Right lobe of liver (tissue), 6 donors: ENCODE data around the gene TCF15. TPM values are rescaled to one million over a fixed set of nuclear protein-coding genes. Genes with fewer than 3 reads are reported as not detected.

Experiments used
- ATAC-seq, 4 donors: fragments of 200-7000 bp; cut with Tn5 transposase; one replicate each; pipeline ENCODE4 v1.9.1; 2020; ENCODE audit warnings: mild to moderate bottlenecking in 4 of 4, moderate library complexity in 4 of 4
- DNase-seq, 3 donors: peaks; one replicate each; pipeline ENCODE4 v3.0.0-alpha.2; 2020
- H3K27ac ChIP-seq, 3 donors: fragments of 200-600 bp; one replicate each; pipeline ENCODE4 v1.8.0; 2022
- H3K27me3 ChIP-seq, 2 donors: fragments of 200-600 bp; one replicate each; pipeline ENCODE4 v1.8.0; 2022
- H3K36me3 ChIP-seq, 4 donors: fragments of 200-600 bp; sonication (generic) in 1 of 4; one replicate each; pipeline versions ENCODE4 v1.5.1 to v1.8.0; 2017 to 2022; ENCODE audit warnings: control low read depth in 1 of 4
- H3K4me1 ChIP-seq, 4 donors: fragments of 200-600 bp; sonication (generic) in 1 of 4; one replicate each; pipeline versions ENCODE4 v1.5.1 to v1.8.0; 2017 to 2022; ENCODE audit warnings: control low read depth in 1 of 4
- H3K4me3 ChIP-seq, 3 donors: fragments of 200-600 bp; one replicate each; pipeline ENCODE4 v1.8.0; 2022
- H3K9me3 ChIP-seq, 4 donors: fragments of 200-600 bp; sonication (generic) in 1 of 4; one replicate each; pipeline versions ENCODE4 v1.5.1 to v1.8.0; 2017 to 2022; ENCODE audit warnings: control low read depth in 1 of 4
- CTCF ChIP-seq, 4 donors: fragments of 200-600 bp in 3 of 4; fragments of 450-650 bp in 1 of 4; IDR thresholded peaks; one replicate each; pipeline versions ENCODE4 v1.5.1 to v1.8.0; 2016 to 2022; ENCODE audit warnings: antibody characterized with exemption in 4 of 4, mild to moderate bottlenecking in 2 of 4
- POLR2A ChIP-seq: fragments of 450-650 bp; IDR thresholded peaks from one replicate; pipeline ENCODE4 v1.6.1; 2017; ENCODE audit warnings: antibody characterized with exemption, mild to moderate bottlenecking
- WGBS: methylation state at CpG from one replicate; pipeline ENCODE4 v1.1.6; 2018; ENCODE audit warnings: low coverage, low lambda C conversion rate; ENCODE audit not compliant: insufficient coverage; ENCODE audit errors: missing lambda C conversion rate; 5-methylcytosine and 5-hydroxymethylcytosine counted together
- intact Hi-C, 2 donors: fragments of 100-400 bp; cut with DNase I; formaldehyde crosslinking; loops; one replicate each; pipeline versions ENCODE4 v1.11.2 to v1.14.1; 2022
- total RNA-seq, 6 experiments: library from RNA; depleted of rRNA in 2 of 6; stranded (reverse); fragments of >200 nt in 2 of 6; fragmentation: NEBNext Ultra II Directional in 3 of 6; extraction: Animal tissue kit (Norgen Biotek cat#: 25700) in 3 of 6; gene quantifications; one replicate each; pipeline versions ENCODE4 v1.1.0 to v1.2.4, GENCODE V29; 2016 to 2023
- donor health status: DM: no; HTN: yes; CAD: no.
- donor health status: DM: no; HTN: no; CAD: no.
- donor health status: DM: no; HTN: no; CAD: no.
- donor health status: DM: no; HTN: yes; CAD: no.
- donor health status: DM: no; HTN: yes; CAD: no.

TCF15 gene
- total RNA-seq, 6 experiments from 2014 or later: 0.33 TPM; not detected in 5

DNA sequence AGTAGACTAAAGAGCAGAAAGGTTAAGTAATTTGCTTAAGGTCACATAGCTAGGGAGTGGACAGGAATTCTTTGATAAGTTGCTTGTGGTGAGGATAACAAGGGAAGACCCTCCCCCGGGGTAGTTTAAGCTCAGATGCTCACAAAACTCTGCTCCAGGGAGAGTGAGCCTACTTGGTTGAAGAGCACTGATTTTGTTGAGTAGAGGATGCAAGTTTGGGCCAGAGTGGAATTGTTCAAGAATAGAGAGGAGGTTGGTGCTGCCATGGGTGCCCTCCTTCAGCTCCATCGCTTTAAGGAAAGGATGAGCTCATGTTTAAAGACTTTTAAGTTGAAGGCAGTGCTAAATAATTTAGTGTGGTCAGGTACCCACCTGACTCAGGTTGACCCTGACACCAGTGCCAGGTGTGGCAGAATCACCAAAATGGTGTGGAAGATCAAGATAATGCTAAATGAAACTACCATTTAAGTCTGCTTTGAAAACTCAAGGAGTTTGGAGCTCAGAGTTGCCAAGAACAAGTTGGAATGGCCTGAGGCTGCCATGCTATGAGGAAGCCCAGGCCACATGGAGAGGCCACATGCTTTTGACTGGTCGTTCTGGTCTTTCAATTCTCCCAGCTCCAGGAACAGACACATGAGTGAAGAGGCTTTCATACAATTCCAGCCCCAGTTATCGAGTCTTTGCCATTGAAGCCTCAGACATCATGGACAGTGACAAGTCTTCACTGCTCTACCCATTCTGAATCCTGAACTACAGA is 8.0 kb upstream of the TCF15 start:
- Histone ChIP-seq H3K27ac (no peak overlapping the region), H3K9me3 (no peaks in the 10 kb centered on the region), H3K4me3 (no peak overlapping the region), H3K27me3 (no peaks in the 10 kb centered on the region), H3K4me1 (no peaks in the 10 kb centered on the region), H3K36me3 (no peaks in the 10 kb centered on the region)
- DNase-seq (no peak), ATAC-seq (no peak)
- intact Hi-C loops: no loop called here
- TF ChIP-seq POLR2A (no peak), CTCF (IDR thresholded peaks at IDR 0.05) (no peak)
- WGBS: 55% methylated on average over 4 of the region's 4 CpGs

DNA sequence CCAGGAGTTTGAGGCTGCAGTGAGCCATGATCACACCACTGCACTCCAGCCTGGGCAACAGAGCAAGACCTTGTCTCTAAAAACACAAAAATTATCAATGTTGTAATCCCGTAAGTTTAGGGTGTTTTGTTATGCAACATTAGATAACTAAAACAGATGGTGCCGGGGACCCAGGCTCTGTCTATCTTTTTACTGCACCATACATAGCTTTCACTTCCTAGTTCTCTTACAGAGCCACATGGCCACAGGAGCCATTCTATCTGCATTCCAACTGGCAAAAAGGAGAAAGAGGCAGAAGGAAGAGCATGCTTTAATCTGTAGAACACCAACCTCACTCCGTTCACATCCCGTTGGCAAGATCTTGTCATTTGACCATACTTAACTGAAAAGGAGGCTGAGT is 5.4 kb upstream of the TCF15 start:
- no peak for DNase-seq
- intact Hi-C loops: no loop called here
- no peaks in the 10 kb centered on the region for H3K9me3 ChIP-seq
- ATAC-seq: no peak
- H3K27ac ChIP-seq: no peak overlapping the region
- no peaks in the 10 kb centered on the region for H3K4me1 ChIP-seq
- no peak overlapping the region for H3K4me3 ChIP-seq
- H3K36me3 ChIP-seq: no peaks in the 10 kb centered on the region
- H3K27me3 ChIP-seq: peaks cover 0 to 4% of the 10 kb centered on the region in 2 donors
- 41% methylated on average over 4 of the region's 4 CpGs for WGBS
- TF ChIP-seq POLR2A: no peak

- WGBS: 20% methylated on average over 7 of the region's 8 CpGs
- H3K27me3 ChIP-seq: peaks cover 0 to 6% of the 10 kb centered on the region in 2 donors
- no peak overlapping the region for H3K27ac ChIP-seq
- intact Hi-C loops: no loop called here
- H3K4me1 ChIP-seq: no peaks in the 10 kb centered on the region
- no peaks in the 10 kb centered on the region for H3K9me3 ChIP-seq
- no peaks in the 10 kb centered on the region for H3K36me3 ChIP-seq
- TF ChIP-seq CTCF (IDR thresholded peaks at IDR 0.05): no peak
- TF ChIP-seq POLR2A: no peak
- peak in 1 of 3 donors; percentile 21 for DNase-seq
- H3K4me3 ChIP-seq: no peak overlapping the region
- ATAC-seq: peak; percentile 18 to 66 (median 56)
Measured at GRCh38 chr20:611843-612185, 1.7 kb upstream of the TCF15 start.

GRCh38 chr20:611047-611842 is 1.1 kb upstream of the TCF15 start:
- TF ChIP-seq POLR2A (no peak), CTCF (IDR thresholded peaks at IDR 0.05) (no peak)
- peak in 1 of 3 donors; percentile 10 for DNase-seq
- ATAC-seq: no peak
- no peak overlapping the region for H3K4me3 ChIP-seq
- WGBS: 36% methylated on average over 13 of the region's 24 CpGs
- no peaks in the 10 kb centered on the region for H3K9me3 ChIP-seq
- intact Hi-C loops: no loop called here
- H3K4me1 ChIP-seq: no peaks in the 10 kb centered on the region
- no peaks in the 10 kb centered on the region for H3K36me3 ChIP-seq
- H3K27me3 ChIP-seq: peaks cover 0 to 6% of the 10 kb centered on the region in 2 donors
- no peak overlapping the region for H3K27ac ChIP-seq

DNA sequence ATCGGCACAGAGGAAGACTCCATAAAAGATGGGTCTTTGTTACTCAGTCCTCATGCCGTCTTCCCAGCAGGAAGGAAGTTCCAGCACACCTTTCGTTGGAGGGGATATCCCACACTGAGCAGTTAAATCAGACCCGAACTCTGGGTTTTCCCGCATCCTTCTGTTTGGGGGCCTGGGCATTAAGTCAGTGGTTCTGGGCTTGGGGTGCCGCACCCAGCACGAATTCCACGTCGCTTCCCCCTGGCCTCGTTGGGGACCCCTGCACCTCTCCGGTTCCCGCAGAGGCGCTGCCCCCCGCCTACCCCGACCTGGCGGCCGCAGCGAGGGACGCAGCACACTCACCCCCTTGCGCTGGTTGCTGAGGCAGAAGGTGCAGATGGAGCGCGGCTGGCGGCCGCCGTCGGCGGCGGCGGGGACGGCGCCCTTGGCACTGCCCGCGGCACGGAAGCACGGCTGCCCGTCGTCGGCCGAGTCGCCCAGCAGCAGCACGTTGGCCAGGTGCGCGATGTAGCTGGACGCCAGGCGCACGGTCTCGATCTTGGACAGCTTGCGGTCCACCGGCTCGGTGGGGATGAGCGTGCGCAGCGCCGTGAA is 641 bp downstream of the TCF15 start:
- 11% methylated on average over 9 of the region's 54 CpGs for WGBS
- H3K36me3 ChIP-seq: no peaks in the 10 kb centered on the region
- H3K4me3 ChIP-seq: no peak overlapping the region
- H3K27me3 ChIP-seq: peaks cover 0 to 6% of the 10 kb centered on the region in 2 donors
- no peaks in the 10 kb centered on the region for H3K4me1 ChIP-seq
- no peak for TF ChIP-seq POLR2A
- no peak for TF ChIP-seq CTCF (IDR thresholded peaks at IDR 0.05)
- ATAC-seq: no peak
- H3K27ac ChIP-seq: no peak overlapping the region
- no peaks in the 10 kb centered on the region for H3K9me3 ChIP-seq
- no peak for DNase-seq
- intact Hi-C loops: no loop called here
